GM19372 (cell line): ENCODE data around the gene PROCR.
A peak's percentile ranks its signal among the peaks of the same experiment; 100 is the strongest.
"Not testable (repeated sequence)": the region's sequence is repeated elsewhere in the genome, so short reads cannot be mapped to it uniquely, and the experiment has no call there.

ENCODE experiments used
- ATAC-seq: cut with Tn5 transposase; IDR thresholded peaks from one replicate; pipeline ENCODE4 v1.9.1; 2021; ENCODE audit warnings: mild to moderate bottlenecking, low read depth, moderate library complexity; ENCODE audit not compliant: unreplicated experiment

Gene PROCR

GRCh38 chr20:35171753-35172433, at the start of gene PROCR:
TSS of gene PROCR (plus strand) at chr20:35172072. CDS start at chr20:35172155, 83 bp downstream.
- ATAC-seq: no peak

DNA sequence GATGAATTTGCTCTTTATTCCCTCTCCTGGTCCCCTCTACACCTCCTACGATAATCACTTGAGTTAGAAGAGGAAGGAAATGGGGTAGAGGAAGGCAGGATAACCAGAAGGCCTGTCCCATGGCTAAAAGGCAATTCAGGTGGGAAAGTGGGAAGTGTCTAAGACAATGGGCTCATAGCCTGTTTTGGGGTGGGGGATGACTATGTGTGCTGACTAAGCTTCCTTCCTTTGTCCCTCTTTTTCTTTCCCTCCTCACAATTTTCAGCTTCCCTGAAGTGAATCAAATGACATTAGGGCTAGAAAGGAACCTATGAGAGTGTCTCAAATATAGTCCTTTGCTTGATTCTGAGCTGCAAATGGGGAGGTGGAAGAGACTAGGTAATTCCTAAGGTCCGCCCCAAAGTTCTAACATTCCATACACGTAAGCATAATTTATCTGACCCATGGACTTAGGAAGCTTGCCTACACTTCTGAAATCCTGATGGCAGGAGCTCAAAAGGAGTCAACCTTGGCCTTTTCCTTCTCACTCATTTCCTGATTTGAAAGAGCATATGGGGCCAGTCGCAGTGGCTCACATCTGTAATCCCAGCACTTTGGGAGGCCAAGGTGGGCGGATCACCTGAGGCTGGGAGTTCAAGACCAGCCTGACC, 49.0 kb upstream of the PROCR start:
- no peak for ATAC-seq

GRCh38 chr20:35125753-35126152, 46.1 kb upstream of the PROCR start:
- ATAC-seq: no peak

GRCh38 chr20:35129647-35130069, 42.2 kb upstream of the PROCR start:
- ATAC-seq: no peak

- no peak for ATAC-seq
Observed at GRCh38 chr20:35131934-35132333, 39.9 kb upstream of the PROCR start.

GRCh38 chr20:35133031-35133430, 38.8 kb upstream of the PROCR start:
- no peak for ATAC-seq

DNA sequence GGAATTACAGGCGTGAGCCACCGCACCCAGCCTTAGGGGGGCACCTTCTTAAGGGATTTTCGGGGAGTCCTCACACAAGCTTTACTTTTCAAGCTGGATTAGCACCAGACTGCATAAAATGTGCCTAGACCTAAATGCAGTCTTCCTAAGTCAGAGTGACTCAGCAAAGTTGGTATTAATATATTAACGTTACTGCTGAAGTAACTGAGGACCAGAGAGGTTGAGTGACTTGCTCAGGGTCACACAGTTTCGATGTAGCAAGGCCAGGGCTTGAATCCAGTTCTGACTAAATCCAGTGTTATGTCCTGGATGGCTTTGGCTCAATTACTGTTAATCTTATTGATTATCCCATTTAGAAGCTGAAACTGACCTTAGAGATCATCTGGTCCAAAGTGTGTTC, 38.1 kb upstream of the PROCR start:
- ATAC-seq: no peak

- no peak for ATAC-seq
Observed at GRCh38 chr20:35134472-35134871, 37.4 kb upstream of the PROCR start.

- no peak for ATAC-seq
Observed at GRCh38 chr20:35134880-35135279, 37.0 kb upstream of the PROCR start.

GRCh38 chr20:35135867-35136586, 35.8 kb upstream of the PROCR start:
- ATAC-seq: no peak

GRCh38 chr20:35144694-35145093, 27.2 kb upstream of the PROCR start:
- ATAC-seq: no peak

DNA sequence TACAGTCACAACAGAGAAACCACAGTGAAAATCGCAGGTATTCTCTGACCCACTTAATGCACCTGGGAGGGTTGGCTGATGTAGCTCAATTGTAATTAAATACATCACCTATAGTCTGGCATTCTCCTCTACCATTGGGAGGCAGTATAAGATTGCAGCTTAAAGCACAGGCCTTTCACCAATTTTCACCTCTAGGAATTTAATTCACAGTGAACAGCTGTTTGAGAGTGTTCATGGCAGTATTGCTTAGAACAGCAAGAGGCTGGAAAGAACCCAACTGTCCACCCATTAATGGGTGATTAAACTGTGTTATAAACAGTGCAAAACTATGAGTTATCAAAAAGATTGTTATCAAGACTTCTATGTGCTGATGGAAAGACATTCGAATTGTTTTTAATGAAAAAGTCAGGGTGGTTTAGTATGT, 26.7 kb upstream of the PROCR start:
- no peak for ATAC-seq

GRCh38 chr20:35146299-35146919, 25.5 kb upstream of the PROCR start:
- ATAC-seq: no peak

GRCh38 chr20:35146920-35147574, 24.8 kb upstream of the PROCR start, which contains the start of gene EDEM2:
TSS of gene EDEM2 (minus strand) at chr20:35147336. CDS start at chr20:35147258, 78 bp downstream.
- ATAC-seq: peak; percentile 78

GRCh38 chr20:35147575-35148071, 24.2 kb upstream of the PROCR start:
- ATAC-seq: not testable (repeated sequence)

DNA sequence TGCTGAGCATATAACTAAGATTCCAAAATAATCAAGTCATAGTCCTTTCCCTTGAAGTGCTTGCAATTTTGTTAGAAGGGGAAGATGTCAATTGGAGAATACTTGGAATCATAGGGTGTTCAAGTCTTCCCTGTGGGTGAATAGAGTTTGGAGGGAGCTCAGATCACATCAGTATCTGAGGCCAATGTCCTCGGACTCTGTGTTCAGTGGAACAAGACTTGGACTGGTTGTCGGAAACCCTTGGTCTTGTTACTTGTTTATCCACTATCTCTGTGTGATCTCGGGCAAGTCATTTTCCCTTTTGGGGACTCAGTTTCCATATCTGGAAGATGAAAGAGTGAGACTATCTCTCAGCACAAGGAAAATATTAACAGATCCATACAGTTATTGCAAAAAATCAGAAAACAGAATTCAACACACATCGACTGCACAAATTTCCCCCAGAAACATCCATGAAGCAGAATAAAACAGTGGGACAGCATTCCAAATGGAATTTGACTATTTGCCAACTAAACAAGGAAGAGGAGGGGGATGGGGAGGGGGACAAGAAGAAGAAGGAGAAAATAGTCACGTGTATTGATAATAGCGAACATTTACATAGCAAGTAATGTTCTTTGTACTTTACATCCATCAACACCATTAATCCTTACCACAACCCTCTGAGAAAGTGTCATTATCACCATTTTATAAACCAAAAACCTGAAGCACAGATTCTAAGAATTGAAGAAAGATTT, 20.9 kb upstream of the PROCR start:
- ATAC-seq: no peak

- no peak for ATAC-seq
Observed at GRCh38 chr20:35151736-35152135, 20.1 kb upstream of the PROCR start.

- ATAC-seq: no peak
Observed at GRCh38 chr20:35155936-35156335, 15.9 kb upstream of the PROCR start.

DNA sequence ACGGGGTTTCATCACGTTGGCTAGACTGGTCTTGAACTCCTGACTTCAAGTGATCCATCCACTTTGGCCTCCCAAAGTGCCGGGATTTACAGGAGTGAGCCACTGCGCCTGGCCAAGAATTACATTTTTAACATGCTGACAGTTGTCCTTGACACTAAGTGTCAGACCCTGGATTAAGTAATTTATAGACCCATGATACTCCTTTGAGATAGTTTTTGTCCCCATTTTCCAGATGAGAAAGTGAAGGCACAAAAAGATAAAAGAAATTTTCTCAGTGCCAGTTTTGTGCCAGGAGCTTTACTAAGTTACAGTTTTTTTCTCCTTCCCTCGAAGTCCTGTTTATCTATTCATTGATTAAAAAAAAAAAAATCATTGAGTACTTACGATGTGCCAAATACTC, 14.9 kb upstream of the PROCR start:
- no peak for ATAC-seq

DNA sequence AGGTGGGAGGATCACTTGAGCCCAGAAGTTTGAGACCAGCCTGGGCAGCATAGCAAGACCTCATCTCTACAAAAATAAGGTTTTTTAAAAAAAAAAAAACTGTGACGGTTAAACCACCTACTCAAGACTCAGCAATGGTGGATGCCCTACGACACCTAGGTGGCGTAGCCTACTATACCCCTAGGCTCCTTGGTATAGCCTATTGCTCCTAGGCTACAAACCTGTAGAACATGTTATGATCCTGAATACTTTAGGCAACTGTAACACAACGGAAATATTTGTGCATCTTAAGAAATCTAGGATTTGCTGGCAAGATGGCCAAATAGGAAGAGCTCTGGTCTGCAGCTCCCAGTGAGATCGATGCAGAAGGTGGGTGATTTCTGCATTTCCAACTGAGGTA, 11.5 kb upstream of the PROCR start:
- not testable (repeated sequence) for ATAC-seq
